HG03025 (cell line): ENCODE results near the gene PCLO.

Source experiments
- ATAC-seq: cut with Tn5 transposase; IDR thresholded peaks from one replicate; pipeline ENCODE4 v1.9.1; 2021; ENCODE audit warnings: mild to moderate bottlenecking, moderate library complexity; ENCODE audit not compliant: unreplicated experiment, low FRiP score

Gene PCLO

DNA sequence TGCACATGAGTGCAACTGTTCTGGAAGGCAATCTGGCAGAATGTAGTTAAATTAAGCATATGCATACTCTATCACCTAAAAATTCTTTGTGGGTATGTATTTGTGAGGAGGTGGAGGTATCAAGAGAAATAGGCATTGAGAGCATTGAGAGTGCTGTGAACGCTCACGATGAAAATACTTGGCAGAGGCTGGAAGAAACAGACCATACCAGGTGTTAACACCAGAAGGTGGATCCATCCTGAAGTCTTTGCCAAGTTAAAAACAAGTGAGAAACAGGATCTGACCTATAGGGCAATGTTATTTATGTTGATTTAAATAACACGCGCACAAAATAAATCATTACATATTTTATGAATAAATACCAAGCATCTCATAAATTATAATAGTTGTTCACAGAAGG is 311.6 kb downstream of the PCLO start:
- no peak for ATAC-seq

DNA sequence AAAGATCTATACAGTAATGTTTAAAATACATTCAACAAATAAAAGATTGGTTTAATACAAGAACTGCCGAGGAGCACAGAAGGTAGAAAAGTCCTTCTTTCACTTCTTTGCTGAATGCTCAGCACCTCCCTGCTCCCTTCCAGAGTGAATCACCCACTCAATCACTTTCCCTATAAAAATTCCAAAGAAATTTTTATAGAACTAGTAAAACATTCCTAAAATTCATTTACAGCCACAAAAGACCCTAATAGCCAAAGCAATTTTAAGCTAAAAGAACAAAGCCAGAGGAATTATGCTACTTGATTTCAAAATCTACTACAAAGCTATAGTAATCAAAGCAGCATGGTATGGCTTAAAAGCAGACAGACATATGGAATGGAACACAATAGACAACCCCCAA is 320.9 kb downstream of the PCLO start:
- no peak for ATAC-seq

DNA sequence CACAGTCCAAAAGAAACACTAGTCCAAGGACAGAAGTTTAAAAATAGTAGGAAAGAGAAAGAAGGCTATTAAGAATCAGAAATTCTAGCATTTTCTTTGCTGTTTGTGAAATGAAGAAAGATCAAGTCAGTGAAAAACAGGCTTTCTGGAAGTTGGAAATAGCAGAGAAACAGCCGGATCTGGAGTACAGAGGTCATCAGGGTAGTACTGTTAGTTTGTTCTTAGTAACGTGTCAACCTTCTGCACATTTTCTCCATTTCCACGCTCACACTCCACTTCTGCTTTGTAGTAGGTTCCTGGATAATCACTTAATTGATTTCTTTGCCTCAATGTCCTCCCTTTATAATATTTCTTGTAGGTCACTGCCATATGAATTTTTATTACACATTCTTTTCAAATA is 322.6 kb downstream of the PCLO start:
- no peak for ATAC-seq

DNA sequence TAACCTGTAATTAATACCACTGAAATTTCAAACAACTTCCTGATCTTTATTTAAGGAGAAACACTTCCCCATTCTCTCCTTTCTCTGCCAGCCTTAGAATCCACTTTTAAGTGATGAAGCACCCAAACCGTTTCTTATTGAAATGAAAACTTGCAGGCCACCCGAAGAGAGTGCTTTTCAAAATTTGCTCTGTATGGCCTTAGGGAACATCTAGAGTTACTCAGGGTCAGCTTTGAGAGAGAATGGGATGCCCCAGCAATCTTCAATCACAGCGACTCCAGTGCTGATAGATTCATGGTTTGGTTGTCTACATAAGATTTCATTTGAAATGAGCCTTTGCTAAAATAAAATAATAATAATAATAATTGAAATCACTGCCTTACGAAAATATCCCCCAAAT is 323.1 kb downstream of the PCLO start:
- ATAC-seq = no peak

DNA sequence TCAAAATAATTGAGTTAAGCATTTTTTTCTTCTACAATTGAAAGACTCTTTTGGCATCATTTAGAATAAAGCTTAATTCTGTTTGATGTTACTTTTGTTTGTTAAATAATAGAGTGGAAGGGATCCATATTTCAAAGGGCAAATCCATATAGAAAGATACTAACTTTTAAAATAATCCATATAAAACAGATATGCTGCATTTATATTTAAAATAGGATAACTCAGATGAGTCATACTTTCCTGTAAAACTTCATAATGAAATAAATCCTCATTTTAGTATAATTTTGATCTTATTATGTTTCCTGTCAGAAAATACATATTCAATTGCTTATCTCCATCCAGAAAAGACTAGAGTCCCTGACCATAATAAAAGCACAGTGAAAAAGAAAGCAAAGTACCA is 323.6 kb downstream of the PCLO start:
- no peak for ATAC-seq

DNA sequence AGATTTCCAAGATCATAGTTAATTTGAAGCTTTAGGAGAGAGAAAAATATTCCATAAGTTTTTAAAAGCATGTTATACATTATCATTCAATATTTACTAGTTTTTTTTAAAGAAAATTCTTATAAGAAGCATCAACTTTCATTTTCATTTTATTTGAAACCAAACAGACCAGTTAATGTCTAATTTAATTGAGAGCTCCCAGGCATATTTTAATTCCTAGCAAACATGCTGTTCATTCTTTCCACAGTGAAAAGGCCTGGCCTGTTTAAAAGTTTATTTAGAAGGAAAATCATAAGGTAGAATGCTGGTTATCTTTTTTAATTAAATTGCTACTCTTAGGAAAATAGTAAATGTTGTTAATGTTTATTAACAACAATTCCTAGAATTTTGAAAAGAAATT is 324.4 kb downstream of the PCLO start:
- no peak for ATAC-seq

DNA sequence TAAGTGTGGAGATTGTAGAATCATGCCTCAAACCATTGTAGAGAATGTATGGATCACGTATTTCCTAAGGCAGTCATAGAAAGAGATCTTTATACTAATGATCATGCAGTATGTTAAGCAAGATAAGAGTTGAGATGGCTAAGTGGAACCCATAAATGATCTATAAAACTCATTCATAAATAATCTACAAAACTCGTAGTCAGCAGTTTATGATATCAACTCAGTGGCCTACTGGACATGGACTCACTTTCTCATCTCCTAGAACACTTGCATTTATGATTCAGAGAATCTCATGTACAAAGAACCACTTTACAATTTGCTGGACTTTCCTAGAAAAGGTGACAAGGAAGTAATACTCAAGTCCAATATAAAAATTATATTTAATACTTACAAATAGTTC is 339.6 kb downstream of the PCLO start:
- ATAC-seq = no peak

DNA sequence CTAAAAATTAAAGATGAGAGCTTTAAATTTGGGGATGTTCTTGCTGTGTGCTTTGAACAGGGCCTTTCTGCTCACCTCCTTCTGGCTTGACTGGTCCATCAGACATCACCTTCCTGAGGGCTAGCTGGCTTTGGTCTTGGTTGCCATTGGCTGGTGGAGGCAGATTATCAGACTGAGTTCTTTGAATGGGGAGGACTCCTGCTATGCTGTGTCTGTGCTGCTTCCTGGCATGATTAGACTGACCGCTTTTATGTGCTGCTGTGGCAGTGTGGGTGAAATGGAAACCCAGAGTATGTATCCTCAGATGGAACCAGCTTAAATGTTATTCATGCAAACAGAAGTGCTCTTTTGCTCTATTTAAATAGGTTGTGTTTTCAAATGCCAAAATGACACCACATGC is 341.6 kb downstream of the PCLO start:
- ATAC-seq = no peak

DNA sequence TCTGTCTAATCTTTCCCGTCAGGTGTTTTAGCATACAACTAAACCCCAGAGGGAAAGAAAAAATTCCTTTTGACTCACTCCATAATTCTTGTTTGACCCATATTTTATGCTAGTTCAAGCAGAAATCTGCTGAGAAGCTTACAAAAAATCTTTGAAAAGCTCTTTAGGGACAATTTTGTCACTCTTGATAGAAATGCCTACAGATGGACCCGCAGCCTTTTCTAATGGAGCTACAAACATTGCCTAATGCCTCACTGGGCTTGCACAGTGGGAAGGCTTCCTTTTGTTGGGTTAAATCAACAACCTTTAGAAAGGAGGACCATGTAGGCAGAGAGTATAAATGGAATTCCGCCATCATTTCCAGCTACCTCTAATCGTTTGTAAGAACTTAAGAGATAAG is 344.5 kb downstream of the PCLO start:
- no peak for ATAC-seq

DNA sequence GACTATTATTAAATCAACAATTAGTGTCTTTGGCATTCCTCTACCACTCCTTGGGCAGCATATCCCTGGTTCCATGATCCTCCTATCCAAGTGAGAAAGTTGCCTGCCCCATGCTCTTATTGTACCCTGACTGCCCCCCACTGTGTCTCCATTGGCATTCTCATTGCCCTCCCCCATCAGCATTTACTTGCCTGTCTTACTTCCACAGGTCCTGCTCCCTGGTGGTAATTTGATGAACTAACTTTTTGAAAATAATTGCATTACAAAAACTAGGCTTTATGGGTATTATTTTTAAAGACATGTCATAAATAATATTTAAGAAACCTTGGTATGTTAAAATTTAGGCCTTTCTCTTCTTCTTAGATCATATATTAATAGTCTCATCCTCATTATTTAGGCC is 346.4 kb downstream of the PCLO start:
- no peak for ATAC-seq

DNA sequence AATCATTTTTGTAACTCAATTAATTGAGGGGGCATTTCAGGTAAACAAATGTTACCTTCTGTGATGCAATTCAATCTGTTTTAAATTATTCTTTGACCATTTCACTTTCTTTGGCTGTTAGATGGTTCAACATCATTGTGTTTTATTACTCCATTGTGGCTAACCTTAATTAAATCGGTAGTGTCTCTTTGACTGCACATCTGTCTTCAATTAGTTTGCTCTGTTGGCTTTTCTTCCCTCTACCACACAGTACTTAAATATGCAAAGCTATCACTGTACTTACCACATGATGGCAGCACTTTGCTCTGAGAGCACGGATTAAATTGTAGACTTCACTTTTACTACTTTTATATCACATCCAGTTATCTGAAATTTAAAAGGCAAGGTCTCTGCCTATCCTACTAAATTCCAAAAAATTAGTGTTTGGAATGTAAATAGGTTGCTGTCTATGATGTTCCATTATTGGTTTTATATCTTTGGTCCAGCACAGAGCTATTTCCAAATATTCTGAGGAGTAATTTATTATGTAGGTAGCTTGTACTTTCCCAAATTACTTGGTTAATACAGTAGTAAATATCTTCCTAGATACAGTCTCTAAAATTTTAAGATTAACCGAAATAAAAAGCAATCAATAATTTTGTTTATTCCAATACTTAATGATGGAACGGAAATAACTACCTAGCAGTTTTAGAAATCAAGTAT is 352.0 kb downstream of the PCLO start:
- peak; percentile 87 for ATAC-seq

DNA sequence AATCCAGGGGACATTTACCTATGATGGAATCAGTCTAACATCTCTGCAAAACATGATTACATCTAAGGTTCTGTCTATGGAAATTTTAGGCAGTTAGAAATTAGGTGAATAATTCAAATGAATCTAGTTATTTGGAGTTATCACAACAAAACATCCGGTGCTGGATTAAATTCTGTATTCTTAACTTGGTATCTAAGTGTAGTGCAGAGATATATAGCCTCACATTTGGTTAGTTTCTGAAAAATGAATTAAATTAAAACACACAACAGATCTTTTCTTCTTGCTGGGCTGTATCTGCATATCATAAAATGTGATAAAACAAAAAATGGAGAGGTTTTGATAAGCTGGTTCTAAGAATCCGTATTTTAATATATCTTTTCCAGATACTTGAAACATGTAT is 354.1 kb downstream of the PCLO start:
- no peak for ATAC-seq

DNA sequence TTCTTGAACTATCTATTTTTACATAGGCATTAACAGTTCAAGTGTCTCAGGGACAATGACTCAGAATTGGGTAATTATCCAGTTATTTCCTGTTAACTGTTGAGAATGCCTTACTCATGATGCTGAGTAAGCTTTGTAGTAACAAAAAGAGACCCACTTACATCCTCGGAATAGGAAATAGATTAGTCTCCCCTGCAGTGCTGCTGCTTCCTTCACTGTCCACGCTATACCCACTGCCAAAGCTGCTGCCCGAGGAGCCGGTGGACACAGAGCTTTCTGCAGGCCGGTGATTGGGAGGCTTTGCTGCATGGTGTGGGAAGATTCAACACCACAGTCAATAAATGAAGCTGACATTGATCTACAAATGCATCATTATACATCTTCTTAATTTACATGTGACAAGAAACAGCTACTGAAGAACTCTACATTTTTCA is 357.1 kb downstream of the PCLO start:
- no peak for ATAC-seq

DNA sequence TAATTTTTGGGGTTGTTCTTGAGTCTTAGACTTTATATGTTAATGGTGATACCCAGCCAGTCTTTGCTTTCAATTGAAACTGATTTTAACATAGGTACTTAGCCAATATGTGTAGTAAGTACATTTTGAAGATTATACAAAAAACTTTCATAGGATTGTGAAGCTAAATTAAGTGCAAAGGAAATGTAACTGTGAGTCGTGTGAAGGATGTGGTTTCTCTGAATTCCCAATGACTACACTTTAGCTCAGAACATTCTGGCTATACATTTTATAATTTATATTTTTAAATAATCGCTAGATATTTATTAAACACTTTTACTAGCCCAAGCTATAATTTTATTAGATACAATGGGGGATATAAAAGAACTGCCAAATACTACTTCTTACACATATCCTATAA is 359.3 kb downstream of the PCLO start:
- ATAC-seq = no peak

DNA sequence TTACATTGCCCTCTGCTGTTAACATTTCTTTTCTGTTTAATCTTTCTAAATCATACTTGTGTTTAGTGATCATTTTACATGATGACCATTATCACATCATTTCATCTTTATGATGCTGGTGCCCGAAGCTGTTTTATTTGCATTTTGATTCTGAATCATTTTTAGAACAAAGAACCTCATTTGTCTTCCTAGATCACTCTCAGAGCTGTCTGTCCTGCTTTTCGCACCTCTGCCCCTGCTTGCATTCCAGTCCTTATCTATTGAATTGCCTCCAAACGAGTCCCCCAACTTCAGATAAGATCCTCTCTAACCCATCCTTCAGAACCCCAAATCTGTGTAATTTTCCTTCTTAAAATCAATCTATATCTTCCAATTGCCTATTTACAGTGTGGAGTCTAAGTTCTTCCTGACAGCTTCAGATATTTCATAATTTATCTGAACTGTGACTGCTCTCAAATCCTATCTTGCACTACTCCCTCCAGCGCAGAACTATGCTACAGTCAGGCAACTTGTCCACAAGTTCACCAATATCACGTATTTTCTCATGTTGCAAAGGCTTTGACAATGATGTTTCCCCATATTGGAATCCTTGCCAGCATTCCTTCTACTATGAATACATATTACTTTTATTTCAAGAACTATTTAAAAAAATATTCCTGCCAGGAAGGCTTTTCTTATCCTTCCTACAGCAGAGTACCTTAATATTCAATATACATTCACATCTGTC is 372.6 kb downstream of the PCLO start:
- ATAC-seq = no peak

DNA sequence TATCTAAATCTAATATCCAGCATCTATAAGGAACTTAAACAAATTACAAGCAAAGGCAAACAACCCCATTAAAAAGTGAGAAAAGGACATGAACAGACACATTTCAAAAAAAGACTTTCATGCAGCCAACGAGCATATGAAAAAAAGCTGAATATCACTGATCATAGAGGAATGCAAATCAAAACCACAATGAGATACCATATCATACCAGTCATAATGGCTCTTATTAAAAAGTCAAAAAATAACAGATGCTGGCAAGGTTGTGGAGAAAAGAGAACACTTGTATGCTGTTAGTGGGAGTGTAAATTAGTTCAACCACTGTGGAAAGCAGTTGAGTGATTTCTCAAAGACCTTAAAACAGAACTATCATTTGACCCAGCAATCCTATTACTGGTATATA is 384.7 kb downstream of the PCLO start:
- ATAC-seq = no peak

DNA sequence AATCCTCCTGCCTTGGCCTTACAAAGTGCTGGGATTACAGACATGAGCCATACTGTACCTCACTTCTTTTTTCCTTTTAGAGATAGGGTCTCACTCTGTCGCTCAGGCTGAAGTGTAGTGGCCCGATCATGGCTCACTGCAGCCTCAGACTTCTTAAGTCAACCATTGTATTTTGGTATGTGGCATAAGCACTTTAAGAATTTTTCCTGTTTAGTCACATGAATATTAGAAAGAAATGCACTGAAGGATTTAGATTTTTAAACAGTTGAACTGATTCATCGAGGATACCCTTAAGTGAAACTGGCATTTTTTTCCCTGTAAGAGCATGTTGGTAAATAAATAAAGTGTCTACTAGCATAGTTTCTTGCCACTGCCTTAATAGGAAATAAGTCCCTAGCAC is 399.8 kb downstream of the PCLO start:
- ATAC-seq = no peak

DNA sequence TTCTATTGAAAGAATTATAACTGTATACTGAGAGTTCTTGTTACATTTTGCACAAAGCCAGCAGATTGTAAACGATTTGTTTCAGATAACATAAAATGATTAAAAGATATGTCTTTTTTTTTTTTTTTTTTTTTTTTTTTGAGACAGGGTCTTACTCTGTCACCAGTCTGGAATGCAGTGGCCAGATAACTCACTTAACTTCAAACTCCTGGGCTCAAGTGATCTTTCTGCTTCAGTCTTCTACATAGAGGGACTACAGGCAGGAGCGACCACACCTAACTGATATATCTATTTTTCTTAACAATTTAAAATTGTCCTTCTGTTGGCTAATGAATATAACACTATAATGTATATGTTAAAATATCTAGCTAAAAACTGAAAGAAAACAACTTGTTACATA is 401.9 kb downstream of the PCLO start:
- ATAC-seq = no peak

DNA sequence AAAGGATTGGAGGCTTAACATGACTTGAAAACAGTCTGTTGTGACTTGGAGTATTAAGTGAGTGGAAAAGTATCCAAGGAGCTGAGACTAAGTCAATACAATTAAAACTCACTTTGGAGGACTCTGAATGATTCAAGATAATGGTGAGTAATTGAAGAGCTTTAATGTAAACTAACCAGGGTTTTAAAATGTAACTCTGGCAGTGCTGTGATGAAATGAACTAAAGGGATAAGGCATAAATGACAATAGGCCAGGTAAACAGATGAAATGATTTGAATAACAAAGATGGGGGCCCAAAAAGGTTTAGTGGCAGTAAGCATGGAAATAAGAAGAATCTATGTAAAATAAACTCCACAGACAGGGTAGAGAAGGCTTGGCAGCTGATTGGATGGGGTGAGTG is 402.6 kb downstream of the PCLO start:
- no peak for ATAC-seq

DNA sequence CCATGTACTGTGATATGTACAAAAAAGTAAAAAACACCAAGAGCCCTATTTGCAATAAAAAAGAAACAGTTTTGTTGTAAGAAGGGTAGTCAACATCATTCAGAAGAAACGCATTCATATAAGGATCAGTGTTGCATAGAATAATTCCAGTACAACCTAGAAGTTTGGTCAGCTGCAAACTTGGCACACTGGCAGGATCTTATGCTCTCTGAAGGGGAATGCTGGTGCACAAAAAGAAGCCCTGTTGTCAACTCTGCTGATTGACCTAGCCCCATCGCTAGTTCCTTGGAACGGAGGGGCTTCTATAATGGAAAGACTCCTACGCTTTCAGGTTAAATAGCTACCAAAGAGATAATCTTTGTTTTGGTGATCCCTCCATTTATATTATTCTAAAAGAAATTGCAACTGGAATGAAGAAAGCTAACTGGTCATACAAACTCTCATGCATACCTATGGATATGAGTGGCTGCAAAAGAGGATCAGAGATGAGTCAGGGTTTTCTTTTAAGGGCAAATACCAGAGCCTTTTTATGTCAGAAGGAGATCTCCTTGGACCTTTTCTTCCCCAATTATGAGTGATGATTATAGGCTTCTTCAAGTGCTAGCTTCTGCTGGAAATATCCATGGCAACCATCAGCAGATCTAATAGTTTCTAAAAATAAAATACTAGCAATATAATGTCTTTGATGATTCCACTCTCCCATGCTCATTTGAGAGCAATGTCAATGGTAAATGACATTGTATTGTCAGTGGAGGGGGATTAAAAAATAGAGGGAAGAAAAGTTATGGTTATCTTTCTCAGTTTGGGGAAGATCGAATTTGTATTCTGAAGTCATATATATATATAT is 406.8 kb downstream of the PCLO start:
- ATAC-seq = no peak

DNA sequence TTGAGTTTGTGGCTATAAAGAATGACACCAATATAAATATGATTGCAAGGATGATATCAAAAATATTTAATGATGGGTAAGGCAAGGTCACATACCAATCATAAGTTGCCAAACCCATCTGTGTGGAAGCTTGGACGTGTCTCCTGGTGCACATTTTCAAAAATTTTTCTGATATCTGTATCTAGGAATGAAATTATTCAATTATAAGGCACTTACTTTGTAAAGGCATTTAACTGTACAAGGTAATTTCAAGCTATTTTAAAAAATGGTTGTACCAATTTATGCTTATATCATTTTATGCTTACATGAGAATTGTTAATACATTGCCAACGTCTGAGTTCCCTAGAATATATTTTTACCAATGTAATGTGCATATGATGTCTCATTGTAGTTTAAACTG is 412.7 kb downstream of the PCLO start:
- ATAC-seq = no peak

DNA sequence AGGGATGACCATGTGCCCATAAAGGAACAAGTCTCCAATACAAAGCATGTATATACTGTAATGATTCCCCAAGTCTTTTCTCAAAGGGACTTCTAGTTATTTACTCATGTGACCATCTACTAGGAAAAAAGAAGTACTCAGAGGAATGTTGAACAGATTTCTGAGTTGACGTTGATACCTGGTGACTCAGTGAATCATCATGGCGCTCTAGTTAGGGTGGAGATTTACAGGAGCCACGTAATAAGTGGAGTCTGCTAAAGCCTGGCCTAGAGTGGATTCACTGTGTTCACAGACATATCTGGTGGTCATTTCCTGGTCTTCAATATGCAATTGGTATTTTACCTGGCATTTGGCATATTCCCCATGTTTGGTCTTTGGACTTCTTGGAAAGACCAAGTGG is 416.9 kb downstream of the PCLO start:
- ATAC-seq = no peak
